SK-N-SH (cell line): ENCODE measurements around the gene RBMS3. TPM values are rescaled to one million over a fixed set of nuclear protein-coding genes. Genes with fewer than 3 reads are reported as not detected.

Source experiments
- CTCF ChIA-PET: fragments of 300-600, 350-600 bp; formaldehyde crosslinking; extraction: SDS; loops from one replicate; lab custom pipeline; 2021; lab: Yijun Ruan, JAX
- POLR2A ChIA-PET: fragments of 350-600 bp; sonication (Branson Sonifier 250); formaldehyde crosslinking; extraction: SDS; loops from one replicate; lab custom pipeline; 2020; ENCODE audit warnings: antibody characterized with exemption, inconsistent platforms; lab: Yijun Ruan, JAX
- DNase-seq: peaks from one replicate; pipeline ENCODE4 v3.0.0; 2012
- H2AFZ ChIP-seq: fragments of 200-600 bp; sonication (generic); 2 replicates; pipeline ENCODE4 v1.8.1; 2016; ENCODE audit warnings: antibody characterized with exemption, mild to moderate bottlenecking, low read depth
- H3F3A ChIP-seq: fragments of 200-600 bp; sonication (generic); replicated peaks from 2 replicates; pipeline ENCODE3; 2016; ENCODE audit warnings: antibody characterized with exemption, mild to moderate bottlenecking; ENCODE audit not compliant: insufficient read depth
- H3K27ac ChIP-seq, 2 experiments: fragments of 200-500 bp in 1 of 2; fragments of 200-600 bp in 1 of 2; sonication (Bioruptor generic) in 1 of 2; sonication (generic), shearing (Covaris generic) in 1 of 2; 2 replicates each; pipeline versions ENCODE4 v1.5.1 to v1.6.1; 2014 to 2016; ENCODE audit warnings: low read depth in 2 of 2, inconsistent platforms in 1 of 2, low read length in 1 of 2, mild to moderate bottlenecking in 1 of 2, mixed read lengths in 1 of 2
- H3K27me3 ChIP-seq: fragments of 200-600 bp; sonication (generic), shearing (Covaris generic); 2 replicates; pipeline ENCODE4 v1.6.1; 2016; ENCODE audit warnings: mixed run types; ENCODE audit not compliant: insufficient read depth
- H3K36me3 ChIP-seq, 2 experiments: fragments of 200-500 bp in 1 of 2; fragments of 200-600 bp in 1 of 2; sonication (Bioruptor generic) in 1 of 2; sonication (generic) in 1 of 2; replicated peaks in 1 of 2; 2 replicates each; pipeline versions ENCODE3 to v1.5.1; 2014 to 2016; ENCODE audit warnings: low read length in 1 of 2, mild to moderate bottlenecking in 1 of 2; ENCODE audit not compliant: insufficient read depth in 2 of 2, control insufficient read depth in 1 of 2
- H3K4me1 ChIP-seq, 2 experiments: fragments of 200-500 bp in 1 of 2; fragments of 200-600 bp in 1 of 2; sonication (Bioruptor generic) in 1 of 2; sonication (generic), shearing (Covaris generic) in 1 of 2; 2 replicates each; pipeline versions ENCODE4 v1.5.1 to v1.6.1; 2014 to 2016; ENCODE audit warnings: low read depth in 1 of 2, low read length in 1 of 2, mixed run types in 1 of 2; ENCODE audit not compliant: insufficient read depth in 2 of 2, control insufficient read depth in 1 of 2
- H3K4me2 ChIP-seq: fragments of 200-600 bp; sonication (generic), shearing (Covaris generic); 2 replicates; pipeline ENCODE4 v1.6.1; 2017; ENCODE audit warnings: mixed run types
- H3K4me3 ChIP-seq, 2 experiments: fragments of 200-500 bp in 1 of 2; fragments of 200-600 bp in 1 of 2; sonication (Bioruptor generic) in 1 of 2; sonication (generic), shearing (Covaris generic) in 1 of 2; 2 replicates each; pipeline versions ENCODE4 v1.5.1 to v1.8.1; 2014 to 2016; ENCODE audit warnings: low read depth in 2 of 2, inconsistent platforms in 1 of 2, low read length in 1 of 2, mild to moderate bottlenecking in 1 of 2, mixed read lengths in 1 of 2, moderate library complexity in 1 of 2
- H3K79me2 ChIP-seq: fragments of 200-600 bp; sonication (generic); 2 replicates; pipeline ENCODE4 v1.8.1; 2017; ENCODE audit warnings: mild to moderate bottlenecking; ENCODE audit not compliant: insufficient read depth
- H3K9ac ChIP-seq: fragments of 200-600 bp; sonication (generic); 2 replicates; pipeline ENCODE4 v1.6.1; 2017; ENCODE audit warnings: mixed run types
- H3K9me2 ChIP-seq: fragments of 200-600 bp; sonication (generic); 2 replicates; pipeline ENCODE4 v1.6.1; 2017; ENCODE audit warnings: mixed run types
- H3K9me3 ChIP-seq: fragments of 200-600 bp; sonication (generic); 2 replicates; pipeline ENCODE4 v1.6.1; 2017; ENCODE audit warnings: mixed run types, mild to moderate bottlenecking, moderate library complexity
- H4K20me1 ChIP-seq: fragments of 200-600 bp; sonication (generic); 2 replicates; pipeline ENCODE4 v1.6.1; 2017; ENCODE audit warnings: mild to moderate bottlenecking, mixed run types; ENCODE audit not compliant: insufficient read depth
- CHD2 ChIP-seq: fragments of 150-350 bp; IDR thresholded peaks from 2 replicates; pipeline ENCODE4 v1.6.1; 2018; ENCODE audit warnings: low read length; ENCODE audit not compliant: partially characterized antibody
- ELF1 ChIP-seq: IDR thresholded peaks from 2 replicates; pipeline ENCODE4 v1.4.0; 2012
- EP300 ChIP-seq, 2 experiments: IDR thresholded peaks; 2 replicates each; pipeline versions ENCODE4 v1.4.0 to v1.6.1; 2012; ENCODE audit warnings: borderline replicate concordance in 1 of 2, low read depth in 1 of 2, low read length in 1 of 2
- EZH2phosphoT487 ChIP-seq: fragments of 200-600 bp; sonication (generic); IDR thresholded peaks from 2 replicates; pipeline ENCODE4 v1.6.1; 2017; ENCODE audit warnings: low read depth, mixed run types, mild to moderate bottlenecking, antibody characterized with exemption, moderate library complexity, borderline replicate concordance
- FOXJ3 ChIP-seq: sonication (generic); formaldehyde crosslinking; IDR thresholded peaks from 2 replicates; pipeline ENCODE4 v1.5.1; 2020; ENCODE audit warnings: mild to moderate bottlenecking, missing genetic modification reagents
- FOXM1 ChIP-seq: IDR thresholded peaks from 2 replicates; pipeline ENCODE4 v1.4.0; 2012; ENCODE audit warnings: low read depth, mild to moderate bottlenecking
- GATA2 ChIP-seq: sonication (generic); formaldehyde crosslinking; IDR thresholded peaks from 2 replicates; pipeline ENCODE4 v1.5.0; 2020; ENCODE audit warnings: mild to moderate bottlenecking, missing genetic modification reagents
- JUND ChIP-seq: IDR thresholded peaks from 2 replicates; pipeline ENCODE4 v1.4.0; 2012
- MXI1 ChIP-seq: IDR thresholded peaks from 2 replicates; pipeline ENCODE4 v1.6.1; 2012; ENCODE audit warnings: mild to moderate bottlenecking, low read depth, low read length, improper control_type of control experiment
- PBX3 ChIP-seq: IDR thresholded peaks from 2 replicates; pipeline ENCODE4; 2012
- POLR2AphosphoS5 ChIP-seq: IDR thresholded peaks from 2 replicates; pipeline ENCODE4 v1.6.1; 2012; ENCODE audit warnings: low read depth, low read length
- RAD21 ChIP-seq: IDR thresholded peaks from 2 replicates; pipeline ENCODE4 v1.6.1; 2012; ENCODE audit warnings: mild to moderate bottlenecking, low read length
- RCOR1 ChIP-seq: fragments of 150-350 bp; IDR thresholded peaks from 2 replicates; pipeline ENCODE4 v1.6.1; 2017; ENCODE audit warnings: antibody characterized with exemption, low read length
- RFX5 ChIP-seq: IDR thresholded peaks from 2 replicates; pipeline ENCODE4 v1.6.1; 2012; ENCODE audit warnings: mild to moderate bottlenecking, improper control_type of control experiment, low read length
- SIN3A ChIP-seq: IDR thresholded peaks from 2 replicates; pipeline ENCODE4 v1.6.1; 2012; ENCODE audit warnings: low read depth, mild to moderate bottlenecking, low read length, moderate library complexity, borderline replicate concordance
- TCF12 ChIP-seq: IDR thresholded peaks from 2 replicates; pipeline ENCODE4 v1.4.0; 2012
- ZBTB33 ChIP-seq: IDR thresholded peaks from 2 replicates; pipeline ENCODE4 v1.4.0; 2012; ENCODE audit warnings: low read depth, borderline replicate concordance
- WGBS: methylation state at CpG from one replicate; pipeline ENCODE4 v1.1.6; 2017; ENCODE audit warnings: low lambda C conversion rate; 5-methylcytosine and 5-hydroxymethylcytosine counted together
- polyA plus RNA-seq, 3 experiments: library from polyadenylated mRNA; depleted of rRNA; stranded (reverse); fragments of >200 nt; gene quantifications; 2 replicates each; pipeline ENCODE4 v1.2.3, GENCODE V29; 2012
- TF ChIP-seq, protein P1 (sequence below): fragments of 150-350 bp; IDR thresholded peaks from 2 replicates; pipeline ENCODE4 v1.6.1; 2016; ENCODE audit warnings: mild to moderate bottlenecking, low read depth, low read length

RBMS3 gene
- polyA plus RNA-seq, 1 of the 3 experiments (the other 2 are of a cell fraction), result 8.2 TPM

DNA sequence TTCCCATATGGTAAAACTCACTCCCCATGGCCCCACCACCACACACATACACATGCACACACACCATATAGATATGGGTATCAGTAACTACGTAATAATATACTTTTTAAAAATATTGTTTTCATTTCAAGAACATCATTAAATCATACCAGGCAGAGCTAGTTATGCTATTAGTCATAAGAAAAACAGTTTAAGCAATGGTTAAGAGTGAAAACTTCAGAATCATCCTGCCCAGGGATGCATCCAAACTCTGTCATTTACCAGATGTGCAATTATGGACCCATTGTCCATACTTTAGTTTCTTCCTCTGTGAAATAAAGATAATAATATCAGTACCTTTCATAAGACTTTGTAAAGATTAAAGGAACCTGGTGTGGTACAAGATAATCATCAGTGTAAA, 608.3 kb downstream of the RBMS3 start:
- Histone ChIP-seq H3K79me2 (no peaks in the 10 kb centered on the region), H2AFZ (no peak overlapping the region), H3K9me3 (no peaks in the 10 kb centered on the region), H3K9ac (no peak overlapping the region), H3K4me2 (no peak overlapping the region), H4K20me1 (no peaks in the 10 kb centered on the region), H3K27me3 (no peaks in the 10 kb centered on the region), H3K9me2 (no peaks in the 10 kb centered on the region), H3K36me3 (peaks cover 4 to 29% of the 10 kb centered on the region in 2 experiments), H3K27ac (peak overlapping the region in 1 of 2 experiments; percentile 52; a peak in 1 of 4 replicates), H3K4me1 (no peaks in the 10 kb centered on the region), H3K4me3 (no peak overlapping the region), H3F3A (peaks cover 12% of the 10 kb centered on the region)
- WGBS, result 66% methylated on average over 1 of the region's 1 CpG
- DNase-seq, result no peak
- TF ChIP-seq TCF12 (peak; percentile 60), MXI1 (no peak), JUND (0 out of 2 replicates have a peak, but pooled peaks have one; percentile 16)
- ChIA-PET CTCF (no interaction called here), POLR2A (no interaction called here)

DNA sequence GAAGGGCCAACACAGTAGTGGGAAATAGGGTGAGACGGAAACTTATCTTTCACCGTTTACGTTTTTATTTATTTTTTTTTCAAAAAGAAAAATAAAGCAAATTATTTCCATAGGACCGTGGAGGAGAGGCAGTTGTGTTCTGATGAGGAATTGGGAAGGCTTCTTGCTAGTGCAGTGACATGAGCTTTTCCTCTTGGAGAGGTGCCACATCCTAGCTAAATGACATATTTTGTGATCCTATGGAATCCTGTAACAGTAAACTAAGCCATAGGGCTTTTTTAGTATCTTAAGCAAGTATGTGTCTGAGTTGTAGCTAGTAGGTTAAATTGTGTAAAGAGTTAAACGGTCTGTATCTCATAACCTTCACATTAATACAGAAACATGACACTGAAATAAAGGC, 609.9 kb downstream of the RBMS3 start:
- no peaks in the 10 kb centered on the region for H3K9me2 ChIP-seq
- ChIA-PET CTCF (interaction anchor here (1.4 kb wide), 1 partner anchor 12 kb away, joined by 3 read pairs; no protein-coding TSS in a partner anchor), POLR2A (no interaction called here)
- no peak overlapping the region for H3K9ac ChIP-seq
- H3K9me3 ChIP-seq, result no peaks in the 10 kb centered on the region
- no peaks in the 10 kb centered on the region for H3K27me3 ChIP-seq
- 95% methylated on average over 5 of the region's 5 CpGs for WGBS
- no peak for DNase-seq
- no peak overlapping the region for H3K27ac ChIP-seq
- no peaks in the 10 kb centered on the region for H3K79me2 ChIP-seq
- H3K4me2 ChIP-seq, result no peak overlapping the region
- no peaks in the 10 kb centered on the region for H3K4me1 ChIP-seq
- no peaks in the 10 kb centered on the region for H4K20me1 ChIP-seq
- no peak for TF ChIP-seq SIN3A
- TF ChIP-seq RAD21, result no peak
- no peak for TF ChIP-seq ZBTB33
- no peak for TF ChIP-seq ELF1
- no peak for TF ChIP-seq RCOR1
- TF ChIP-seq PBX3, result no peak
- no peak for TF ChIP-seq EP300 (IDR thresholded peaks at IDR 0.05; ENCODE audit: borderline replicate concordance in 1 of 2, low read depth in 1 of 2, low read length in 1 of 2)
- TF ChIP-seq, protein P1, sequence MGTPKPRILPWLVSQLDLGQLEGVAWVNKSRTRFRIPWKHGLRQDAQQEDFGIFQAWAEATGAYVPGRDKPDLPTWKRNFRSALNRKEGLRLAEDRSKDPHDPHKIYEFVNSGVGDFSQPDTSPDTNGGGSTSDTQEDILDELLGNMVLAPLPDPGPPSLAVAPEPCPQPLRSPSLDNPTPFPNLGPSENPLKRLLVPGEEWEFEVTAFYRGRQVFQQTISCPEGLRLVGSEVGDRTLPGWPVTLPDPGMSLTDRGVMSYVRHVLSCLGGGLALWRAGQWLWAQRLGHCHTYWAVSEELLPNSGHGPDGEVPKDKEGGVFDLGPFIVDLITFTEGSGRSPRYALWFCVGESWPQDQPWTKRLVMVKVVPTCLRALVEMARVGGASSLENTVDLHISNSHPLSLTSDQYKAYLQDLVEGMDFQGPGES, result no peak
- TF ChIP-seq GATA2, result no peak
- TF ChIP-seq RFX5, result no peak
- no peak for TF ChIP-seq FOXM1
- TF ChIP-seq EZH2phosphoT487, result no peak
- no peak for TF ChIP-seq POLR2AphosphoS5
- TF ChIP-seq CHD2, result no peak
- TF ChIP-seq FOXJ3 (CRISPR knock-in tag), result no peak
- TF ChIP-seq, all 33 proteins: peak for 0
- Histone ChIP-seq H2AFZ (no peak overlapping the region), H3F3A (peaks cover 12% of the 10 kb centered on the region), H3K4me3 (no peak overlapping the region), H3K36me3 (peaks cover 0 to 19% of the 10 kb centered on the region in 2 experiments)
